HAP-1 (cell line): ENCODE measurements around the gene PLCXD3.

Source experiments
- DNase-seq, 2 experiments: peaks; one replicate each; pipeline ENCODE4 v3.0.0-alpha.2; 2016 to 2020; ENCODE audit warnings: low spot score in 2 of 2
- H3K27me3 ChIP-seq: fragments of 250-450 bp; sonication (Bioruptor Pico); 2 replicates; pipeline ENCODE4 v1.5.1; 2020; ENCODE audit warnings: low read depth, mild to moderate bottlenecking, moderate library complexity
- H3K36me3 ChIP-seq: fragments of 250-450 bp; sonication (Bioruptor Pico); replicated peaks from 2 replicates; pipeline ENCODE4 v1.5.1; 2020; ENCODE audit warnings: mild to moderate bottlenecking
- H3K4me1 ChIP-seq: fragments of 250-450 bp; sonication (Bioruptor Pico); 2 replicates; pipeline ENCODE4 v1.5.1; 2020; ENCODE audit warnings: mild to moderate bottlenecking
- H3K4me3 ChIP-seq: fragments of 250-450 bp; sonication (Bioruptor Pico); 2 replicates; pipeline ENCODE4 v1.5.1; 2020; ENCODE audit warnings: mild to moderate bottlenecking, moderate library complexity
- H3K9me3 ChIP-seq: fragments of 250-450 bp; sonication (Bioruptor Pico); 2 replicates; pipeline ENCODE4 v1.5.1; 2020; ENCODE audit warnings: mild to moderate bottlenecking, moderate library complexity
- in situ Hi-C: fragments of 300-500 bp; cut with MboI; formaldehyde crosslinking; loops from 3 replicates; pipeline ENCODE4 v1.14.3; 2020; ENCODE audit warnings: low sequenced_read_pairs, inconsistent platforms, mixed read lengths

PLCXD3 gene

GRCh38 chr5:41459557-41459956 lies 50.8 kb downstream of the PLCXD3 start:
- in situ Hi-C loops, result no loop called here
- Histone ChIP-seq H3K4me3 (no peak overlapping the region), H3K9me3 (no peaks in the 10 kb centered on the region), H3K4me1 (no peaks in the 10 kb centered on the region), H3K36me3 (no peaks in the 10 kb centered on the region), H3K27me3 (no peaks in the 10 kb centered on the region; the same call in 1 of the 2 replicates)
- no peak for DNase-seq

DNA sequence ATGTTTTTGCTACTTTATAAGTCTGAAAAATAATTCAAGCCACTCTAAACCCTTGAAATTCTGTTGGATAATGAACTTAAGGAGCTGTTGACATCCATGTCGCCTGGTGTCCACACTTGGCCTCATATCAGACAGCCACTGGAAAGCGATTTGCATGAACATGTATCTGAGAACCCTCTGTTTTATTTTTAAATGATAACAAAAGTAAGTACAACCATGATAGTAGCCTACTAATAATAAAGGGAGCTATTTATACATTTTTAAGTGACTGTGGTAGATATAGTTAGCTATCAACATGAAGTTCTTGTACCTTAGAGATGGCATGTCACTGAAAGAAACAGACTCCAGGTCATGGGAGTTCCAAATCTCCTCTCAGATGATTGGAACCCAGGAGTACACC lies 53.3 kb downstream of the PLCXD3 start:
- no peak for DNase-seq
- Histone ChIP-seq H3K4me3 (no peak overlapping the region), H3K27me3 (no peaks in the 10 kb centered on the region; the same call in 1 of the 2 replicates), H3K4me1 (no peaks in the 10 kb centered on the region), H3K36me3 (no peaks in the 10 kb centered on the region), H3K9me3 (no peaks in the 10 kb centered on the region)
- in situ Hi-C loops, result no loop called here

- Histone ChIP-seq H3K9me3 (no peaks in the 10 kb centered on the region), H3K4me3 (no peak overlapping the region), H3K27me3 (no peaks in the 10 kb centered on the region), H3K36me3 (no peaks in the 10 kb centered on the region), H3K4me1 (no peaks in the 10 kb centered on the region)
- in situ Hi-C loops, result no loop called here
- no peak for DNase-seq
Measured at GRCh38 chr5:41452506-41452905, 57.9 kb downstream of the PLCXD3 start.

GRCh38 chr5:41447650-41448510 lies 62.5 kb downstream of the PLCXD3 start:
- H3K4me1 ChIP-seq, result no peaks in the 10 kb centered on the region

GRCh38 chr5:41445937-41446563 lies 64.4 kb downstream of the PLCXD3 start:
- in situ Hi-C loops, result no loop called here
- no peak for DNase-seq

More at GRCh38 chr5:41447650-41448510, 62.5 kb downstream of the PLCXD3 start:
- in situ Hi-C loops, result no loop called here
- no peak for DNase-seq
- H3K27me3 ChIP-seq, result no peaks in the 10 kb centered on the region
- no peak overlapping the region for H3K4me3 ChIP-seq
- H3K36me3 ChIP-seq, result no peaks in the 10 kb centered on the region
- no peaks in the 10 kb centered on the region for H3K9me3 ChIP-seq

GRCh38 chr5:41435276-41435675 lies 75.1 kb downstream of the PLCXD3 start:
- DNase-seq, result no peak
- no peak overlapping the region for H3K4me3 ChIP-seq
- no peaks in the 10 kb centered on the region for H3K4me1 ChIP-seq
- H3K36me3 ChIP-seq, result no peaks in the 10 kb centered on the region
- H3K9me3 ChIP-seq, result no peaks in the 10 kb centered on the region
- no peaks in the 10 kb centered on the region for H3K27me3 ChIP-seq
- in situ Hi-C loops, result no loop called here

More at GRCh38 chr5:41445937-41446563, 64.4 kb downstream of the PLCXD3 start:
- no peak overlapping the region for H3K4me3 ChIP-seq
- H3K36me3 ChIP-seq, result no peaks in the 10 kb centered on the region
- no peaks in the 10 kb centered on the region for H3K27me3 ChIP-seq
- H3K9me3 ChIP-seq, result no peaks in the 10 kb centered on the region
- H3K4me1 ChIP-seq, result no peaks in the 10 kb centered on the region

- peak in 1 of 2 experiments; percentile 27 for DNase-seq
- H3K9me3 ChIP-seq, result no peaks in the 10 kb centered on the region
Measured at GRCh38 chr5:41433552-41434181, 76.7 kb downstream of the PLCXD3 start.

DNA sequence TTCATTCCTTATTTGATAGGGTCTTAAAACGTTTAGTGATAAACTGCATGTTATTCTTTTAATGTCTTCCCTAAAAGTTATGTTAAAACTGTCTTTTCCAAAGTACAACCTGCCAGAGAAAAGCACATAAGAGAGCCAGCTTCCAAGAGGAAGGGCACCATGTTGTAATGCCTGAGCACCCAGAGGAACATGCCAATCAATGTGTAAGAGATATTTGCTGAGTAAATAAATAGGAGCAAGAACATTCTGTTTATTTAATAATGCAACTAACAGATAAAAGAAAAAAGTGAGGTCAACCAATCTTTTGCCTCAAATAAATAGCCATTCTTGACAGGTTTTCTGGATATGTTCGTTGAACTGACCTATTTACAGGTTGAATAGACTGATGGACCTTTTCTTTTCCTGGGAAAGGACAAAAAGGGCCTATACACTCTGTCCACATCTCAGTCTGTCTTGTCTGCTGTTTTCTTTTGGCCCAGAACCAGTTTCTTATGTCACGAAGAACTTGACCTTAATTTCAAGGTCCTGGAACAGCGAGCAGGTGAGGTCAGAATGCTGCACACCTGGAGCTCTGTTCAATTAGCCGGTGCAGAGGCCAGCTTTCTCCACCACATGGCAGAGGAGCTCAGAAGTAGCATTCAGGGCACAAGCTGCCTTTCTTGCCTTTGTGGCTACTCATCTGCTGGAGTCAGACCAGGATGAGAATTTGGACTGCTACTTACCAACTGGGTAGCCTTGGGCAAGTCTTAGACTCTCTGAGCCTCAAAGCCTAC lies 77.7 kb downstream of the PLCXD3 start:
- no peak overlapping the region for H3K4me3 ChIP-seq
- H3K9me3 ChIP-seq, result no peaks in the 10 kb centered on the region
- H3K36me3 ChIP-seq, result no peaks in the 10 kb centered on the region

More at GRCh38 chr5:41433552-41434181, 76.7 kb downstream of the PLCXD3 start:
- Histone ChIP-seq H3K27me3 (no peaks in the 10 kb centered on the region), H3K36me3 (no peaks in the 10 kb centered on the region), H3K4me3 (no peak overlapping the region), H3K4me1 (no peaks in the 10 kb centered on the region)
- in situ Hi-C loops, result no loop called here

DNA sequence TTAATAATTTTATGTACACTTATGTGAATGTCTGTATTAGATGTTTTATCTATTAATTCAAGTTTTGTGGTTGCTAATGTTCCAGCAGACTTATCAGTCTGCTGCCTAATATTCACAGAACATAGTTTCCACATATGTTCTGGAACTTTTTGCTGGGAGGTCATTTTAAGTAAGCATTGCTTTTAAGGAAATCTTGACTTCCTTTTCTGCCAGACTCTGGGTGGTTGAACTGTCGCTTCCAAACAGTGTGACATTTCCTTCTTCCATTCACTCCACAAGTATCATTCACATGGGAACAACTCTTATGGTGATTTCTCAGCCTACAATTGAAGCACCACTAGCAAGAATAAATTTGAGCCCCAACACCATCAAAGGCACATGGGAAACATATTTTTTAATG lies 82.9 kb downstream of the PLCXD3 start:
- H3K4me3 ChIP-seq, result no peak overlapping the region
- no peaks in the 10 kb centered on the region for H3K4me1 ChIP-seq
- in situ Hi-C loops, result no loop called here
- H3K36me3 ChIP-seq, result no peaks in the 10 kb centered on the region
- no peak for DNase-seq
- no peaks in the 10 kb centered on the region for H3K27me3 ChIP-seq
- no peaks in the 10 kb centered on the region for H3K9me3 ChIP-seq

More for the DNA sequence above, 77.7 kb downstream of the PLCXD3 start:
- Histone ChIP-seq H3K4me1 (no peaks in the 10 kb centered on the region), H3K27me3 (no peaks in the 10 kb centered on the region)
- in situ Hi-C loops, result no loop called here
- no peak for DNase-seq

GRCh38 chr5:41425736-41426135 lies 84.7 kb downstream of the PLCXD3 start:
- in situ Hi-C loops, result no loop called here
- Histone ChIP-seq H3K27me3 (no peaks in the 10 kb centered on the region), H3K4me3 (no peak overlapping the region), H3K9me3 (no peaks in the 10 kb centered on the region), H3K36me3 (no peaks in the 10 kb centered on the region), H3K4me1 (no peaks in the 10 kb centered on the region)
- DNase-seq, result no peak

GRCh38 chr5:41420492-41421067 lies 89.8 kb downstream of the PLCXD3 start:
- in situ Hi-C loops, result no loop called here
- DNase-seq, result no peak
- H3K27me3 ChIP-seq, result no peaks in the 10 kb centered on the region

GRCh38 chr5:41418220-41419031 lies 92.0 kb downstream of the PLCXD3 start:
- DNase-seq, result no peak
- Histone ChIP-seq H3K4me3 (no peak overlapping the region), H3K36me3 (no peaks in the 10 kb centered on the region), H3K4me1 (no peaks in the 10 kb centered on the region), H3K27me3 (no peaks in the 10 kb centered on the region), H3K9me3 (no peaks in the 10 kb centered on the region)
- in situ Hi-C loops, result no loop called here

More at GRCh38 chr5:41420492-41421067, 89.8 kb downstream of the PLCXD3 start:
- Histone ChIP-seq H3K4me3 (no peak overlapping the region), H3K36me3 (no peaks in the 10 kb centered on the region), H3K4me1 (no peaks in the 10 kb centered on the region), H3K9me3 (no peaks in the 10 kb centered on the region)
